GM23248 (cell line): ENCODE results near the gene RBM34.

ENCODE experiments used
- EZH2 ChIP-seq: fragments of 200-600 bp; sonication (generic); IDR thresholded peaks from 2 replicates; pipeline ENCODE4 v1.6.1; 2018; ENCODE audit warnings: antibody characterized with exemption, mild to moderate bottlenecking; ENCODE audit not compliant: insufficient read depth, poor library complexity, severe bottlenecking
- EZH2phosphoT487 ChIP-seq: fragments of 200-600 bp; sonication (generic); IDR thresholded peaks from 2 replicates; pipeline ENCODE4 v1.6.1; 2018; ENCODE audit warnings: antibody characterized with exemption, moderate library complexity, mild to moderate bottlenecking, low read depth; ENCODE audit not compliant: insufficient read depth

- TF ChIP-seq EZH2 (no peak), EZH2phosphoT487 (no peak)
These were observed 59.3 kb downstream of the RBM34 start for GRCh38 chr1:235101558-235102258.
